ENCODE data around the gene ADAMTS15.

The ADAMTS15 gene

DNA sequence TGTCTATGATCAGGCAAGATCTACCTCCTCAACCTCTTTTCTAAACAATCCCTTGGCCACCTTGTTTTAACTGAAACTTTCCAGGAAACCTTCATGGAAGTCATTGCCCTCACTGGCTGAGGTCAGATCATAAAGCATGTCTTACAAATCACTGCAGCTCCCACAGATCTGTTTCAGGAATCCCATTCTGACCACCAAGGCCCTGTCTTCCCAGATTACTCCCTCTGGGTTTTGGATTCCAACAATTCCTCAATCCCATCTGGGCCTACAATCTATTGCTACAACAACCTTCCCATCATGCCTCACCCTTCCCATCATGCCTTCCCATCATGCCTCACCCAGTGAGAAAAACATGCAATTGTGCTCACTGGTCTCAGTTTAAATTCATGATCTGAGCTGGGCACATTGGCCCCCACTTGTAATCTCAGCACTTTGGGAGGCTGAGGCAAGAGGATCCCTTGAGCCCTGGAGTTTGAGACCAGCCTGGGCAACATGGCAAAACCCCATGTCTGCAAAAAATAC, 15.9 kb downstream of the ADAMTS15 start:
- no peak for DNase-seq (ENCODE audit: low spot score)
- in situ Hi-C loops (cut with MboI; ENCODE audit: low sequenced_read_pairs, unreplicated experiment) = no loop called here
- TF ChIP-seq, protein P1, sequence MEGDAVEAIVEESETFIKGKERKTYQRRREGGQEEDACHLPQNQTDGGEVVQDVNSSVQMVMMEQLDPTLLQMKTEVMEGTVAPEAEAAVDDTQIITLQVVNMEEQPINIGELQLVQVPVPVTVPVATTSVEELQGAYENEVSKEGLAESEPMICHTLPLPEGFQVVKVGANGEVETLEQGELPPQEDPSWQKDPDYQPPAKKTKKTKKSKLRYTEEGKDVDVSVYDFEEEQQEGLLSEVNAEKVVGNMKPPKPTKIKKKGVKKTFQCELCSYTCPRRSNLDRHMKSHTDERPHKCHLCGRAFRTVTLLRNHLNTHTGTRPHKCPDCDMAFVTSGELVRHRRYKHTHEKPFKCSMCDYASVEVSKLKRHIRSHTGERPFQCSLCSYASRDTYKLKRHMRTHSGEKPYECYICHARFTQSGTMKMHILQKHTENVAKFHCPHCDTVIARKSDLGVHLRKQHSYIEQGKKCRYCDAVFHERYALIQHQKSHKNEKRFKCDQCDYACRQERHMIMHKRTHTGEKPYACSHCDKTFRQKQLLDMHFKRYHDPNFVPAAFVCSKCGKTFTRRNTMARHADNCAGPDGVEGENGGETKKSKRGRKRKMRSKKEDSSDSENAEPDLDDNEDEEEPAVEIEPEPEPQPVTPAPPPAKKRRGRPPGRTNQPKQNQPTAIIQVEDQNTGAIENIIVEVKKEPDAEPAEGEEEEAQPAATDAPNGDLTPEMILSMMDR (IDR thresholded peaks at IDR 0.05; ENCODE audit: borderline replicate concordance, control extremely low read depth, extremely low read depth, insufficient read depth, missing control alignments) = no peak

DNA sequence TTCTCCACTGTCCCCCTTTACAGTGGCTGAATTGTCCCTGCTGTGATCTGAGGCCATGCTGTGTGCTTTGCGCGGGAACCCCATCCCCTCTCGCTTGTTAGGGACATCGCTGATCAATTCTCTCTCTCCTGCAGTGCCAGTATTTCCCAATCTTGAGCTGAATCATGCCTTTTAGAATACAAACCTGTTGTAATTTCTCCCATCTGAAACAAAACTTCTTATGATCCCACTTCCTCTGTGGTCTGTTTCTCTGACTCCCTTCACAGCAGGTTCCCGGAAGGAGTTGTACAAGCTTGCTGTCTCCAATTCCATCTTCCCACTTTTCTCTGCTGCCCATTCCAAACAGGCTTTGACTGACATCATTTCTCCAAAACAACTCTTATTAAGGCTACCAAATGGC, 16.8 kb downstream of the ADAMTS15 start:
- in situ Hi-C loops (cut with MboI; ENCODE audit: low sequenced_read_pairs, unreplicated experiment) = no loop called here
- DNase-seq (ENCODE audit: low spot score) = no peak
- TF ChIP-seq, protein P1 (IDR thresholded peaks at IDR 0.05; ENCODE audit: borderline replicate concordance, control extremely low read depth, extremely low read depth, insufficient read depth, missing control alignments) = no peak

DNA sequence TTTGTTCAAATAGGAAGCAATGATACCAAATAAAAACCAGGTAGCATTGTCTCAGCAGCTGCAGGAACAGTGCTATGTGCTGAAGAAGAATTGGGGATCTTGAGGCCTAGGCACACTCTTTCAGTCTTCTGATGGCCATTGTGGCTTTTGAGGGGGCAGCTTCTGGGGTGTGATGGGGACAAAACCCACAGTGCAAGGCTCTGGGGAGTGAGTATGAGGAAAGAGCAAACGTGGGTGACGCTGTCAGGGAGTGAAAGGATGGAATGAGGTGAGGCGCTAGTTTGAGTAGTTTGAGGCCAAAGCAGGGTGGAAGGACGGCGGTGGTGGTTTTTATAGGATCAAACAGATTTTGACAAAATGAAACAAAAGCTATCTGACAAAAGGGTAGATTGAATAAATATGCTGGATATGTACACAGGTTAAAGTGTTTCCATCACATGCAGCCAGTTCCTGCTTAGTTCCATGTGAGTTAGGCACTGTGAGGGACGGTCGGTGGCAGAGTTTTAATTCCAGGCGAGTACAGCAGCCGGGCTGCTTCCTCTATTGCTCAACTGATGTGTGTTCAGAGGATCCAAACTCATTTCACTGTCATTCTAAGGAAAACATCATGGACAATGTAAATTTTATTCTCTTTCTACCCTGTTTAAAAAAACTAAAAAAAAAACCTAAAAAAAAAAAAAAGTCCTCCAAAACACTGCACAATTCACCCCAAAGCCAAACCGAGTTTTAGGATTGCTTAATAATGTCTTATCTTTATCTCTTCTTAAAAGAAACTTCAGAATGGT, 18.9 kb downstream of the ADAMTS15 start:
- TF ChIP-seq, protein P1 (IDR thresholded peaks at IDR 0.05; ENCODE audit: borderline replicate concordance, control extremely low read depth, extremely low read depth, insufficient read depth, missing control alignments) = no peak
- no peak for DNase-seq (ENCODE audit: low spot score)
- in situ Hi-C loops (cut with MboI; ENCODE audit: low sequenced_read_pairs, unreplicated experiment) = no loop called here

DNA sequence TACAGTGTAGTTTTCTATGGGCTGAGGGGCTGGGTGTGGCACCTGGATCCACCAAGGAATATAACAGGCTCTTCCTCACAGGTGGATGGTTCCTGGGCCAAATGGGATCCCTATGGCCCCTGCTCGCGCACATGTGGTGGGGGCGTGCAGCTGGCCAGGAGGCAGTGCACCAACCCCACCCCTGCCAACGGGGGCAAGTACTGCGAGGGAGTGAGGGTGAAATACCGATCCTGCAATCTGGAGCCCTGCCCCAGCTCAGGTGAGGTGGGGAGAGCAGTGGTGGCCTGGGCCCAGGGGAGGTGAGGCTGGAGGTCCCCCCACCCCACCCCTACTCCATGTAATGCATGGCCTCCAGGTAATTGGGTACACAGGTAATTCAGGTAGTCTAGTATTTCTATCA, 20.7 kb downstream of the ADAMTS15 start:
- no peak for DNase-seq (ENCODE audit: low spot score)
- TF ChIP-seq, protein P1 (IDR thresholded peaks at IDR 0.05; ENCODE audit: borderline replicate concordance, control extremely low read depth, extremely low read depth, insufficient read depth, missing control alignments) = no peak
- in situ Hi-C loops (cut with MboI; ENCODE audit: low sequenced_read_pairs, unreplicated experiment) = no loop called here

DNA sequence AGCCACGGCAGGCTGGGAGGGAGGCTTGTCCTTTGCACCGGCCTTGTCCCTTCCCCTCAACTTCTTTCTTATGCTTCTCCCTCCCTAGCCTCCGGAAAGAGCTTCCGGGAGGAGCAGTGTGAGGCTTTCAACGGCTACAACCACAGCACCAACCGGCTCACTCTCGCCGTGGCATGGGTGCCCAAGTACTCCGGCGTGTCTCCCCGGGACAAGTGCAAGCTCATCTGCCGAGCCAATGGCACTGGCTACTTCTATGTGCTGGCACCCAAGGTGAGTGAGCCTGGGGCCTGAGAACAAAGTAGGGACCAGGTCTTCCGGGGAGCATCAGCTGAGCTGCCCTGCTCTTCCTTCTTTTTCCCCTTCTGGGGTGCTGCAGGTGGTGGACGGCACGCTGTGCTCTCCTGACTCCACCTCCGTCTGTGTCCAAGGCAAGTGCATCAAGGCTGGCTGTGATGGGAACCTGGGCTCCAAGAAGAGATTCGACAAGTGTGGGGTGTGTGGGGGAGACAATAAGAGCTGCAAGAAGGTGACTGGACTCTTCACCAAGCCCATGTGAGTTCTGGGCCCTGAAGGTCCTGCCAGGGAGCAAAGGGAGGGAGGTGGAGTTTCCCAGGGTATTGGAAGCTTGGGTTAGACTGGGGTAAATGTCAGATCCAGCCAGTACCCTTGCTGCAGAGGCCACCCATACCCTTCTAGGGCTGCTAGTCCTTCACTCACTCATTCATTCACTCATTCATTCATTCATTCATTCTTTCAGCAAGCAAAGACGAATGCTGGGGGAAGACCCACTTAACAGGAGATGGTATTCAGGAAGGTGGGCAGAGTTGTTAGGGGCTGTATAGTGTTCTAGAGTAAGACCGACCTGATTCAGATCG, 22.6 kb downstream of the ADAMTS15 start:
- DNase-seq (ENCODE audit: low spot score) = no peak
- in situ Hi-C loops (cut with MboI; ENCODE audit: low sequenced_read_pairs, unreplicated experiment) = no loop called here
- TF ChIP-seq, protein P1 (IDR thresholded peaks at IDR 0.05; ENCODE audit: borderline replicate concordance, control extremely low read depth, extremely low read depth, insufficient read depth, missing control alignments) = no peak

DNA sequence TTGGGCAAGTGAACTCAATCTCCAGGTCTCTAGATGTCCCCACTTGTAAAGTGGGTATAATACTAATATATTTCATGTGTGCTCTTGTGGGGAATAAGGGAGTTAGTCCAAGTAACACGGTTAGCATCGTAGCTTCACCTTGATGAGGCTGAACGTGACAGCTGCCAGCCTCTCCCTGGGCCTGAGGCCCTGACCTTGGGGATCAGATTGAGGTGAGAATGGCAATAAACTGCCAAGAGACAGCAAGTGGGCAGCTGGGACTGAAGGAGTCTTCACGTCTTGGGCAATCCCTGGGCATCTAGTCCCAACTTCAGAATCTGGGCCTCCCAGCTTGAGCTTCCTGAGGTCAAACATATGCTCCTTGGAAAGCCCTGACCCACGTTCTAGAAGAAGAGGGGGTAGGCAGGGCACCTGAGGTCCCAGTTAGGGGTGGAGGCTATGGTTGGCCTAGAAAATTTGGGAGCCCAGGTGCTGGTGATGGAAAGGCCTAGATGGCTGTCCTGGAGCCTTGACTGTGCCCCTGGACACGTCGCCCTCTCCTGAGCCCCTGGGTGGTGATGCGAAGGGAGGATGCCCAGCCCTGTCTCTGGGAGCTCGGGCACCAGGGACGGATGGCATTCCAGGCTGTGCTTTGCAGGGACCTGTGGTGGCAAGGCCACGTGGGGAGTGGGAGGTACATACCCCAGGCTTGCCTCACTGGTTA, 23.4 kb downstream of the ADAMTS15 start:
- in situ Hi-C loops (cut with MboI; ENCODE audit: low sequenced_read_pairs, unreplicated experiment) = no loop called here
- peak; percentile 11 for DNase-seq (ENCODE audit: low spot score)
- TF ChIP-seq, protein P1 (IDR thresholded peaks at IDR 0.05; ENCODE audit: borderline replicate concordance, control extremely low read depth, extremely low read depth, insufficient read depth, missing control alignments) = no peak

Measured in GM13976 (cell line).